GDM1 (cell line): ENCODE results near the gene MPP2.

Source experiments
- DNase-seq: peaks from one replicate; lab custom pipeline; 2025; lab: John Stamatoyannopoulos, UW

The MPP2 gene

DNA sequence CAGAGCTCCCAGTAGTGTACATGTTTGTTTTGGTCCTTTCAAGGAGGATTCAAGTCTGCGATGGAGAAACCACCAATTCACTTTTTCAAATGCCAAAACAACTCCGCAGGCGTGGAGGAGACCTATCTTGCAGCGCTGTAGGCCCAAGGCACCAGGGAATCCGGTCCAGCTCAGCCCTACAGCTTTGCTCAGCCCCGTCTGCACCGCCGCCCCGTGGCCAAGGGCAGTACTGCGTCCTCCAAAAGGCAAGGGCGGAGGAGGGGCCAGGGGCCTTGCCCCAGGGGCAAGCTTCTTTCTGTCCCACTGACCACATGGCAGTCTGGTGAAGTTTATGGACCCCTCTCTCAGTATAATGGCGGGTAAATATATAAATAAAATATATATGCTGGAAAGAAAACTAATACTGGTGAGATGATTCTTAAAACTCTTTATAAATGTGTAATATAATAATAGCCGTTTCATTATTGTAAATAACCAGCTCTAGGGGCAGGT lies 61.1 kb downstream of the MPP2 start:
- peak; percentile 55 for DNase-seq

DNA sequence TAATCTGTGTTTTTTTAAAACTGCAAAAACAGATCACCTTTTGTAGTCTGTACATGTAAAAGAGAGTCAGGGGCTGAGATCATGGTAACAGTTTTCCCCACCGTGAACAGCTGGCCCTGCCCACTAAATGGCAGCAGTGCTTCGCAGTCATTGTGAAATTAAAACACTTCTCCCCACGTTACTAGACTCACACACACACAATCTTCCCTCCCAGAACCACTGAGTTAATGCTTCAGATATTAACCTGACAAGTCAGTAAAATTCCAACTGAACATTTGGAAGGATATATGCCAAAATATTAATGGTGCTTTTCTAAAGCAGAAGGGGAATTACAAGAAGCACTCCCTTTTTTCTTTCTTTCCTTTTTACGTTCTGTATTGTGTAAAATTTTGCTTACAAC lies 61.6 kb downstream of the MPP2 start:
- DNase-seq: no peak

DNA sequence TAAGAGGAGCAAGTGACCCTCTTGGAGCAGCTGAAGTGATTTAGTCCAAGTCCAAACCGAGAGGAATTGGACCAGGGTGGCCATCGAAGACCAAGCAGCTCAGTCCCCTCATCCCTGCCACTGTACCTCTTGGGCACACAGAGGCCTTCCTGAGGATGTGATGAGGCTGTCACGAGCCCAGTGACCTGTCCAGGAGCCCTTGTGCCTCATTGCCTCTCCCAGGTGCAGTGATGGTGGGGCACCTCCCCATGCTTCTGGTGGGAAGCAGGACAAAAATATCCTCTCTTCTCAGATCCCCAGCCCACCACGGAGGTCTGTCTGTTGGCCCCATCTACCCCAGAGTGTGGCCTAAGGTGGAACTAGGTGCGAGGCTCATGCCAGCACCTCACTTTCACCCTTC lies 63.1 kb downstream of the MPP2 start:
- DNase-seq: no peak

DNA sequence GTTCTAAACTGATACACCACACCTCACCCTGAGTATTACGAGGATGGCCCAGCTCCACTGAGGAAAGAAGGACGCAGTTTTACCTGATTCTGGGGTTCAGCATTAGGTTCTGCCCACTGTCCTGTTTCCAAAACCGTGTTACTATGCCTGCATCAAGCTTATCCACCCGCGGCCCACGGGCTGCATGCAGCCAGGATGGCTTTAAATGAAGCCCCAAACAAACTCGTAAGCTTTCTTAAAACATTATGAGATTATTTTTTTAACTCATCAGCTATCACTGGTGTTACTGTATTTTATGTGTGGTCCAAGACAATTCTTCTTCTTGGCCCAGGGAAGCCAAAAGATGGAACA lies 64.4 kb downstream of the MPP2 start:
- DNase-seq: no peak

DNA sequence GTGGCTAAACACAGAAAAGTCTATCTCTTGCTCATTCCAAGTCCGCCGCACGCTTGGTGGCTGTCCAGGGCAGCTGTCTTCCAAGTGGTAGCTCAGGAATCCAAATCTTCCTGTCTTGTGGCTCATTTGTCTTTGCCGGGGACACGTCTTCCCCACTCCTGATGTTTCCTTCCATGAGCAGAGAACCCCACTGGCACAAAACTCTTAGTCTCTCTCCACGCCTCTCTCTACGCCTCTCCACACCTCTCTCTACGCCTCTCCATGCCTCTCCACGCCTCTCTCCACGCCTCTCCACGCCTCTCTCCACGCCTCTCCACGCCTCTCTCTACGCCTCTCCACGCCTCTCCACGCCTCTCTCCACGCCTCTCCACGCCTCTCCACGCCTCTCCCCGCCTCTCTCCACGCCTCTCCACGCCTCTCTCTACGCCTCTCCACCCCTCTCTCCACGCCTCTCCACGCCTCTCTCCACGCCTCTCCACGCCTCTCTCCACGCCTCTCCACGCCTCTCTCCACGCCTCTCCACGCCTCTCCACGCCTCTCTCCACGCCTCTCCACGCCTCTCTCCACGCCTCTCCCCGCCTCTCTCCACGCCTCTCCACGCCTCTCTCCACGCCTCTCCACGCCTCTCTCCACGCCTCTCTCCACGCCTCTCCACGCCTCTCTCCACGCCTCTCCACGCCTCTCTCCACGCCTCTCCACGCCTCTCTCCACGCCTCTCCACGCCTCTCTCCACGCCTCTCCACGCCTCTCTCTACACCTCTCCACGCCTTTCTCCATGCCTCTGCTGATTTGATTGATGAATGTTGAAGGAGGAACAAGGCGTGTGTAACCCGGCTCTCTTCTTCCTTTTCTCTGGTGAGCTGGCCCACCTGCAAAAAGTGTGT lies 65.0 kb downstream of the MPP2 start:
- DNase-seq: peak; percentile 80

DNA sequence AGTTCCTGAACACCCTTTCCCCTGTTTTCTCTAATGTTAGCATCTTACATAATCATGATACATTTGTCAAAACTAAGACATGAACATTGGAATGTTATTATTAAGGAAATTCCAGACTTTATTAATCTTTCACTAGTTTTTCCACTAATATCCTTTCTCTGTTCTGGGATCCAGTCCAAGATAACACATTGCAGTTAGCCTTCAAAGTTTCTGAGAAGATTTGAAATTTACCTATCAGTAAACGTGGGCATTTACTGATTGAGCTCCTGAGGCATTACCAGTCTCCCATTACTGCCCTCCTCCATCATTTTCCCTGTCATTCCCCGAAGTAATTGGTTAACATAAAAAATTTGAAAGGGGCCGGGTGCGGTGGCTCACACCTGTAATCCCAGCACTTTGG lies 66.1 kb downstream of the MPP2 start:
- no peak for DNase-seq

DNA sequence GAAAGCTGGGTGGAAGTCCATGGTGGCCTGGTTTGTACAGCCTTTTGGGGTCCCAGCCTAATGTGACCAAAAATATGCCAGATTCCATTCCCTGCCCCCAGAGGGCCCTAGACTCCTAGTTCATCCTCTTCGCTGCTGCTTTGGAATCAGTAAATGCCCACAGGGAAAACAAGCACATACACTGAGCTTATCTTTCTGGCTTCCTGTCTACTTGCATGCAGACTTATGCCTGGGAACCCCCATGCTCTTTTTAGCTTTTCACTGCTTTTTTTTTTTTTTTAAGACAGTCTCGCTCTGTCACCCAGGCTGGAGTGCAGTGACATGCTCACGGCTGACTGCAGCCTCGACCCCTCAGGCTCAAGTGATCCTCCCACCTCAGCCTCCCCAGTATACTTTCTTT lies 66.5 kb downstream of the MPP2 start:
- no peak for DNase-seq

DNA sequence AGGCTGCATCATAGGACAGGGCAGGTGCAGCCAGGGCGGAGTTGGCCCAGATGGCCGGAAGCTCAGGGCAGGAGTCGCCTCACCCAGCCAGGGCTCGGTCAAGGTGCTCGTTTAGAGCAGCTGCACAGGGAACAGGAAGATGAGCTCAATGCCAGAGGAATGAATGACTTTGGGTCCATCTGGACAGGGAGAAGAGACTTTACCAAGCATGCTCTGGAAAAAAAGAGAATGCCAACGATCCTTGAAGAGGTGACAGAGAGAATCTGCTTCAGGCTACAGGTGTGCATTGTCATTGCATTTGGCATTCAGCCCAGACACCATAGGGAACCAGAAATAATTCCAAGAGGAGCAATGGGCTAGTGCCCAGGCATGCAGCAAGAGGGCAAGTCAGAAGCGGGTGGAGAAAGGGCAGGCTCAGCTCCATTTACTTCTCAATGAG lies 67.6 kb downstream of the MPP2 start:
- DNase-seq: no peak

DNA sequence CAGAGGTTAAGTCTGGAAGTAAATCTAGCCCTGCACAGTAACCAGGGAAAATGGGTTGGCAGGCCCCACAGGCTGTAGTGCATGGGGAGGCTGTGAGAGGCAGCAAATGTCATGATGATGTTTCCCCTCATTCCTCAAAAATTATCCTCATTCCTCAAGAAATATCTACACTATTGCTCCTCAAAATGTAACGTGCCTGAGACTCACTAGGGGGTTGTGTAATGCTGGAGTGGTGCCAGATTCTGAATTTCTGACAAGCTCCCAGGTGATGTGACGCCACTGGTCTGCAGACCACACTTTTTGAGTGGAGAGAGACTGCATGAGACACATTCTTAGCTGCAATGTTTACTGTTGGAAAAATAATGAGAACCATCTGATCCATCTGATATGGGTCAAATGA lies 73.2 kb downstream of the MPP2 start:
- no peak for DNase-seq

DNA sequence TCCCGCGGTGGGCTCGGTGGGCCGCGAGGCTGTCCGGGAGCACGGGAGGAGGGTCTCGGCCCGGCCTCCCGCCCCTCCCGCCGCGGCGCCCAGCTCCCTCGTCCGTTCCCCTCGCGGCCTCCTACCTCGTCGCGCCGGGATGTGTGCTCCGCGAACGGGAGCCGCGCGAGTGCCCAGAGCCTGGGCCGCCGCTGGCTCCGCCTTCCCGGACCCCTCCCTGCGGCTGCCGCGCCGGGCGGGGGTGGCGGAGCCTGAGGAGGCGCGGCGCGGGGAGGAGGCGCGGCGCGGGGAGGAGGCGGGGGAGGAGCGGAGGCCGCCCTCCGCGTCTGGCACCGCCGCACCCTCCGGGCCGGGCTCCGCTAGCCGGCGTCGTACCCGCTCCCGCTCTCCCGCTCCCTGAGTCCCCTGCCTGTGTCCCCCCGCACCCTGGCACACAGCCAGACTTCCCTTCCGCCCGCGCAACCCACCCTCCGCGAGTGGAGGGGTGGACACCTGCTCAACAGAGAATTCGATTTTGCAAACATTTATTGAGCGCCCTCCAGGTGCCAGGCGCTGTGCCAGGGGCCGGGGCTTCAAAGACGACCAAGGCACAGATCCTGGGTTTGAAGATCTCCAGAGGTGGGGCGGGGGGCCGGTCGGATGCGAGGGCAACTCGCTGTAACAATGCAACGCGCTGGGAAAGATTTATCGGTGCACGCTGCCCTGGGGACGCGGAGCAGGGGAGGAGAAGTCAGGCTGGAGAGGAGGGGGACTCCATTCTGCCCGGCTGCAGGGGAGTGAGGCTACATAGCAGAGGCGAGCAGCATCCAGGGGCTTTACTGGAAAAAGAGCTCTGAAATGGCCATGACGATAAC lies 74.1 kb downstream of the MPP2 start, which contains the start of gene MPP3:
Gene MPP3 (minus strand): TSS at position 171 of the 854 bp plus-strand sequence. CDS start 1,240 bp downstream, outside the sequence.
- peak; percentile 35 for DNase-seq

DNA sequence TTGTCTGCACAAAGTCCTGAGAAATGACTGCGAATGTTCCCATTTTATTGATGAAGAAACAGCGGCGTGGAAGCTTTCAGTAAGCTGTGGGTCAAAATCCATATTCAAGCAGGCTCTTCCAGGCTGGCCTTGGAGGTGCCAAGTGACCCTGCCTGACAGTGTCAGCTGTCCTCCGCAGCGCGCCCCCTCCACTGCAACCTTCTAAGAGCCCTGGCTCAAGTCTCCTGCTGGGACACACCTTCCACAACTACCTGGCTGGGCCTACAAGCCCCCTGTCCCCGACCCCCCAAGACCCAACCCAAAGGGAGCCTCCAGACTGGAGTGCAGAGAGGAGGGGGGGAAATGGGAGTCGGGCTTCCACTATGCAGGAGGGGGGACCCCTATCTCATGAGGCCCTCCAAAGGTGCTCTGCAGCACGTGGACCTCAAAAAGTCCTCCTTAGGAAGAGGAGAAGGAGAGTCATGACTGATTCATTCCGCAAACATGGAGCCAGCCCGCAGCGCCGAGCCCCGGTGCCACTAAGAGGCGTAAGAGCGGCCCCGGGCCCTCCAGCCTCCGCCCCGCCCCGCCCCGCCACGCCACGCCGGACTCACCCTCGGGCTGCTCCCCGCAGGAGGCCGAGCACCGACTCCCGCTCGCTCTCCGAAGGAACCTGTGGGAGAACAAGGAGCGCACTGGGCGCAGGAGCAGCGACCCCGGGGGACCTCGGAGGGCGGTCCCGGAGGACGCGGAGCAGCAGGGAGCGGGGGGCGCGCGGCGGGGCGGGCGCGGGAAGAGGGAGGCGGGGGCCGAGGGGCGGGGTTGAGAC lies 75.0 kb downstream of the MPP2 start:
- DNase-seq: no peak

DNA sequence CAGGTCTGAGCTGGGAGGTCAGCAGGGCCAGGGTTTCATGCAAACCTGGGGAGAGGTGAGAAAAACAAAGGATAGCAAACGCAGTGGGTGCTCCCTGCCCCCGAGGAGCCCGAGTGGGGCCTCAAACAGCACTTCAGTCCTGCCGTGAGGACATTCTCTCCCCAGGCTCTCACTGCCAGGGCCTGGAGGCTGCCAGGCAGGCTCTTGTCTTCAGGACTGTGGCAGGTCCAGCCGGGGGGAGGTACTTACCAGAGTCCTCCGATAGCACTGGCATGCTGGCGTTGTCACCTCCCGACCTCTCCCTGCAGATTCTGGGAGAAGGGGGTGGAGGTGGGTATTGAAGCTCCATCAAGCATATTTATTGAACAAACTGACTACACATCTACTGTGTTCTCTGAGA lies 75.7 kb downstream of the MPP2 start:
- no peak for DNase-seq

DNA sequence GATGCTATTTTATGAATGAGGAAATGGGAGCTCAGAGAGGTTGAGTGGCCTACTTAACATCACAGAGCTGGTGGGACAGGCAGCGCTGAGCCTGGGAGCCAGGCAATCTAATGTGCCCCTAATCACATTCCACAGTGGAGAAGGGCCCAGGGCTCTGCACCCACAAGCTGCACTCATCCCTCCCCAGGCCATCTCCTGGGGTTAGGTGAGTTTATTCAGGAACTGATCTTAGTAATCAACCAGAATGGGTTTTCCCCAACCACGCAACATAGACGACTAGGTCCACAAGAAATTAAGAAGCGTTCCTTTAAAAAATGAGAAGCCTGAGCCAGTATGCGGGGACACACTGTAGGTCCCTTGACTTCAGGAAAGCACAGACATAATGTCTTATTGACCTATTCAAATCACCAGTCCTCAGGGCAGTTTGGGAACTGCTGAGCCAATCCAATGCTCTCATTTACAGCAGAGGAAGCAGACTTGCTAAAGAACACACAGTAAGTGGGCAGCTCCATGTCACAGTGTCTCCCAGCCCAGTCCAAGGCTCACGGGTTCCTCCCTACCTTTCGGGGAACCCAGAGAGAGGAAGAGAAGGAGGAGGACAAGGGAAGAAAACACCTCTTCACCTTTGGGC lies 76.7 kb downstream of the MPP2 start:
- DNase-seq: no peak

DNA sequence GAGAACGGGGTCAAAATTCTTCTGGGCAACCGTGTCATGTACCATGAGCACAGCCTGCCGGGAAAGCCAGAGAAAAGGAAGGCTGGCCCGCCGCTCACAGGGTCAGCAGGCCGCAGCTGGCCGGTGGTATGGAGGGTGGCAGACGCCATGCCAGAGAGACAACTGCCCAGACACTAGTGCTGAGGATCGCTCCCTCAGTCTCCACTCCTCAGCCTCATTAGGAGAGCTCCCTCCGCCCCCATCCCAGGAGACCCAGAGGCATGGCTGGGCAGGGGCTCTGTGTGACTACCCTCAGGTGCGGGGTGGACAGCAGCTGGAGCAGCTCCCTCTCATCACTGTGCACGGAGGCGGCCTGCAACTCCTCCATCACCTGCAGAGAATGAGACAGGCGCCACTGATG lies 77.6 kb downstream of the MPP2 start:
- no peak for DNase-seq

DNA sequence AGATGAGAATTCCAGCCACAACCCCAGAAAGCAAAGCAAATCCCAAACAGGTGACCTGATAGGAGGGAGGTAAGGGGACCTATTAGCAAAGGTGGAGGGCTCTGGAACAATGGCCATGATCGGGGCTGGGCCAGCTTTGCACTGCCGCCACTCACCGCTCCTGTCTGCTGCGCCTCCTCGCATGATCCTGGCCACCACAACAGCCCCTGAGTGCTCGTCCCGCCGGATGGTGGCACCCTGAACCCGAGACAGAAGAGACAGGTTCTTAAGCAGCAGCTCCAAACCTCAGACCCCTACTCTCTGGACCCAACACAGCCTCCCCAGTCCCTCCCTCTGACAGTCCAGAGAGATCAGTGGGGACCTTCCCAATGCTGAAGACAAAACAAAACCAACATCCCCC lies 79.7 kb downstream of the MPP2 start:
- no peak for DNase-seq

DNA sequence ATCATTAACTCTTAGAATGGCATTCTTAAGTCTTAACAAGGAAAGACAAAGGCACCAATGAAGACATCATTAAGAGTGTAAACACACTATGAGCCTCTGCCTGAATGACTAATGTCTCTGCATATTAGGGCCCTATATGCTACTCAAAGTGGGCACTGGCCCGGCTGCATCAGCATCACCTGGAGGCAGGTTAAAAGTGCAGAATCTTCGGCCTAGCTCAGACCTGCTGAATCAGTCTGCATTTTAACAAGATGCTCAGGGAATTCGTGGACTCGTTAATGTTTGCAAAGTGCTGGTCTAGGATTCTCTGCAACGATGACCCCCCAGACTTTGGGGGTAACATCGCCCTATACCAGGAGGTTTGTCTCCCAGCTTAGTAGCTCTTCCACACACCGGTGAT lies 81.1 kb downstream of the MPP2 start:
- DNase-seq: no peak

DNA sequence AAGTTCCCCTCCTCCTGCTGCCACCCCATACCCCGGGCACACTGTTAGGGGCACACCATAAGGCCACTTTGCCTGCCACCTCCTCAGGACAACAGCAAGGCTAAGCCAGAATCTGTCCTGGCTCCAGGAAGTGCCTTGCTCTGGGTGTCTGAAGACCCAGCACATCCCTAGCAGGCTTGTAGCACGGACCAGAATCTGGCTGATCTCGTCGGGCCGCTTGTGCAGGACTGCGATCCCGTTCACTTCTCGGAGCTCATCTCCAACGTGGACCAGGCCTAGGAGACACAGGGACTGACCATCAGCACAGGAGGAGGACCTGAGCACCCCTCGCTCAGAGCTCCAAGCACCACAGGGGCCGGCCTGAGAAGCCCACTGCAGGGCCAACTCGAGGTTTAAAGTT lies 81.8 kb downstream of the MPP2 start:
- DNase-seq: no peak
